ENCODE results near the gene DHRS3. TPM values are rescaled to one million over a fixed set of nuclear protein-coding genes. Genes with fewer than 3 reads are reported as not detected.

DHRS3 gene
- total and polyA plus RNA-seq, 2 of the 13 experiments (the other 11 are each of a cell fraction or from before 2014, with no cell fraction given): 48.5 to 90.5 TPM

- TF ChIP-seq AHDC1 (CRISPR knock-in tag; IDR thresholded peaks at IDR 0.05; ENCODE audit: borderline replicate concordance): peak; percentile 81
- TF ChIP-seq ZNF746 (CRISPR knock-in tag; IDR thresholded peaks at IDR 0.05): peak; percentile 84
- TF ChIP-seq ZNF766 (CRISPR knock-in tag; IDR thresholded peaks at IDR 0.05; ENCODE audit: borderline replicate concordance): no peak
- TF ChIP-seq MXD3 (CRISPR knock-in tag; IDR thresholded peaks at IDR 0.05): peak; percentile 40; the same call in 1 of the 2 replicates
- no peak for TF ChIP-seq HCFC1 (IDR thresholded peaks at IDR 0.05; ENCODE audit: low read depth, low read length)
- no peak for TF ChIP-seq HOXA9 (CRISPR knock-in tag; IDR thresholded peaks at IDR 0.05; ENCODE audit: borderline replicate concordance)
- TF ChIP-seq SNAPC5 (CRISPR knock-in tag; IDR thresholded peaks at IDR 0.05; ENCODE audit: borderline replicate concordance): no peak
- no peak for TF ChIP-seq ARHGAP35 (CRISPR knock-in tag; IDR thresholded peaks at IDR 0.05; ENCODE audit: borderline replicate concordance)
- peak; percentile 95 for TF ChIP-seq SKI (IDR thresholded peaks at IDR 0.05; ENCODE audit: partially characterized antibody)
- no peak for TF ChIP-seq CC2D1A (CRISPR knock-in tag; IDR thresholded peaks at IDR 0.05)
- TF ChIP-seq ZNF326 (CRISPR knock-in tag; IDR thresholded peaks at IDR 0.05; ENCODE audit: borderline replicate concordance): no peak
- TF ChIP-seq ZNF704 (CRISPR knock-in tag; IDR thresholded peaks at IDR 0.05; ENCODE audit: borderline replicate concordance): no peak
- no peak for TF ChIP-seq TEAD2 (CRISPR knock-in tag; IDR thresholded peaks at IDR 0.05)
- TF ChIP-seq TERF1 (CRISPR knock-in tag; IDR thresholded peaks at IDR 0.05): no peak
- no peak for TF ChIP-seq ZNF737 (CRISPR knock-in tag; IDR thresholded peaks at IDR 0.05; ENCODE audit: borderline replicate concordance)
- TF ChIP-seq ZNF674 (CRISPR knock-in tag; IDR thresholded peaks at IDR 0.05; ENCODE audit: low read depth): no peak
- TF ChIP-seq KLF6 (CRISPR knock-in tag; IDR thresholded peaks at IDR 0.05): 0 out of 2 replicates have a peak, but pooled peaks have one; percentile 45
- TF ChIP-seq CTCF (CRISPR knock-in tag; IDR thresholded peaks at IDR 0.05): no peak
Observed at GRCh38 chr1:12604114-12604874, 13.7 kb downstream of the DHRS3 start (continued).
